Measurements from ENCODE around the gene DYRK1A. TPM values are rescaled to one million over a fixed set of nuclear protein-coding genes. Genes with fewer than 3 reads are reported as not detected.

The DYRK1A gene
- total RNA-seq, 5 donors from 2014 or later (not counting 1 experiment from before 2014, with no cell fraction given): 113 to 149 (median 115) TPM

DNA sequence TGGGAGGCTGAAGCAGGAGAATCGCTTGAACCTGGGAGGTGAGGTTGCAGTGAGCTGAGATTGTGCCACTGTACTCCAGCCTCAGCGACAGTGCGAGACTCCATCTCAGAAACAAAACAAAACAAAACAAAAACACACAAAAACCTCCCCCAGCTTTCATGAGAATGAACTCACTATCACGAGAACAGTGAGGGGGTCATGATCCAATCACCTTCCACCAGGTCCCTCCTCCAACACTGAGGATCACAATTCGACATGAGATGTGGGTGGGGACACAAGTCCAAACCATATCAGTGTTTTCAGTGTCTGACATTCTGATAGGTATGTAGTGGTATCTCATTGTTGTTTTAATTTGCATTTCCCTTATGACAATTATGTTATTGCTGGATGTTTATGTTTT is 31.5 kb upstream of the DYRK1A start:
- H3K9me3 ChIP-seq: no peaks in the 10 kb centered on the region
- H3K9me3 Mint-ChIP-seq: no peaks in the 10 kb centered on the region
- no peak overlapping the region for H3K4me3 ChIP-seq (ENCODE audit: control insufficient read depth in 1 of 2, extremely low read depth in 1 of 2, low read length in 1 of 2)
- no peak overlapping the region for H3K27ac ChIP-seq (ENCODE audit: low read length)
- H3K4me1 ChIP-seq (ENCODE audit: control insufficient read depth in 1 of 2, extremely low read depth in 1 of 2, insufficient read depth in 2 of 2, low read length in 2 of 2): no peaks in the 10 kb centered on the region
- DNase-seq (no peak), ATAC-seq (replicated peaks in 1 of 4) (no peak)
- no peak overlapping the region for H3K4me3 Mint-ChIP-seq
- H3K27me3 ChIP-seq (replicated peaks in 1 of 2; ENCODE audit: control insufficient read depth in 2 of 2, extremely low read depth in 1 of 2, insufficient read depth in 2 of 2, low read length in 1 of 2): no peaks in the 10 kb centered on the region
- no peak overlapping the region for H3K27ac Mint-ChIP-seq
- no peaks in the 10 kb centered on the region for H3K36me3 Mint-ChIP-seq
- peaks cover 0 to 2% of the 10 kb centered on the region in 2 donors for H3K27me3 Mint-ChIP-seq
- WGBS (ENCODE audit: insufficient coverage): no CpG with 5 or more reads among the region's 5 CpGs
- POLR2A ChIA-PET: no interaction called here
- H3K4me1 Mint-ChIP-seq: no peaks in the 10 kb centered on the region
- CTCF ChIA-PET: no interaction called here
- no peaks in the 10 kb centered on the region for H3K36me3 ChIP-seq (ENCODE audit: control insufficient read depth in 2 of 2, extremely low read depth in 1 of 2, insufficient read depth in 1 of 2, low read length in 1 of 2)

DNA sequence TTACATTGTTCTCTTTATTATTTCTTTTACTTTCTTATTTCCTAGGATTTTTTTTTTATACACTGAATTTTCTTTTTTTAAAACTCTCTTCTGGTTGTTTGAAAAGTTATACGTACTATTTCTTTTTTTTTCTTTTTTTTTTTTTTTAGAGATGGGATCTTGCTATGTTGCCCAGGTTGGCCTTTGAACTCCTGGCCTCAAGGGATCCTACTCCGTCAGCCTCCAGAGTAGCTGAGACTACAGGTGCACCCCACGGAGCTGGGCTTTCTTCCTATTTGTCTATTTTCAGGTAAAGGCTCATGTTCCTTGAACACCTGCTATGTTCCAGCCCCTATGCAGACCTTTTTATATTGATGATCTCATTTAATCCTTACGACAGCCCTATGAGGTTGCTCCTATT is 29.4 kb upstream of the DYRK1A start:
- peaks cover 1% of the 10 kb centered on the region for H3K36me3 Mint-ChIP-seq

DNA sequence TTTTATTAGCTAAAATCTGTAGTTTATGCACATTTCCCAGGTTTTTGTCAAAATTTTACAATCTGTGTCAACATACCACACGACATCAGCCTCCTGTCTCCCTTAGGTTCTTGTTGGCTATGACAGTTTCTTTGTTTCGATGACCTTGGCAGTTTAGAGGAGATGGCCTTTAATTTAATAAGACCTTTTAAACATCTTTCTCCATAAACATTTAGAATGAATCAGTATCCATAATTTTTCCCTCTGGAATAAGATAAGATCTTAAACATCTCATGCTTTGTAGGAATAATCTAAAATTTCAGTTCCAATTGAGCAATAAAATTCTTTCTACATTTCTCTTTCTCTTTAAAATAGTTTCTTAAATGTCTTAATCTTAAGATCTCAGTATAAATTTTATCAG is 28.7 kb upstream of the DYRK1A start:
- H3K27ac ChIP-seq (ENCODE audit: low read length): no peak overlapping the region
- H3K27ac Mint-ChIP-seq: no peak overlapping the region
- ChIA-PET CTCF (no interaction called here), POLR2A (no interaction called here)
- H3K36me3 ChIP-seq (ENCODE audit: control insufficient read depth in 2 of 2, extremely low read depth in 1 of 2, insufficient read depth in 1 of 2, low read length in 1 of 2): no peaks in the 10 kb centered on the region
- no peaks in the 10 kb centered on the region for H3K4me1 ChIP-seq (ENCODE audit: control insufficient read depth in 1 of 2, extremely low read depth in 1 of 2, insufficient read depth in 2 of 2, low read length in 2 of 2)
- H3K36me3 Mint-ChIP-seq: peaks cover 3% of the 10 kb centered on the region
- no peak overlapping the region for H3K4me3 Mint-ChIP-seq
- peaks cover 0 to 4% (median 0%) of the 10 kb centered on the region in 3 donors for H3K9me3 Mint-ChIP-seq
- H3K27me3 ChIP-seq (replicated peaks in 1 of 2; ENCODE audit: control insufficient read depth in 2 of 2, extremely low read depth in 1 of 2, insufficient read depth in 2 of 2, low read length in 1 of 2): no peaks in the 10 kb centered on the region
- ATAC-seq (replicated peaks in 1 of 4) (no peak), DNase-seq (no peak)
- peaks cover 0 to 3% of the 10 kb centered on the region in 2 donors for H3K27me3 Mint-ChIP-seq
- H3K4me1 Mint-ChIP-seq: no peaks in the 10 kb centered on the region
- H3K4me3 ChIP-seq (ENCODE audit: control insufficient read depth in 1 of 2, extremely low read depth in 1 of 2, low read length in 1 of 2): no peak overlapping the region
- no peaks in the 10 kb centered on the region for H3K9me3 ChIP-seq
- WGBS (ENCODE audit: insufficient coverage): no CpG with 5 or more reads among the region's 2 CpGs

More for the DNA sequence above, 29.4 kb upstream of the DYRK1A start:
- no peak for ATAC-seq (replicated peaks in 1 of 4)
- no CpG with 5 or more reads among the region's 4 CpGs for WGBS (ENCODE audit: insufficient coverage)
- H3K9me3 ChIP-seq: no peaks in the 10 kb centered on the region
- Mint-ChIP-seq H3K9me3 (peaks cover 0 to 1% (median 0%) of the 10 kb centered on the region in 3 donors), H3K27ac (no peak overlapping the region), H3K4me3 (no peak overlapping the region), H3K4me1 (no peaks in the 10 kb centered on the region), H3K27me3 (peaks cover 0 to 3% of the 10 kb centered on the region in 2 donors)
- POLR2A ChIA-PET: no interaction called here
- H3K27me3 ChIP-seq (replicated peaks in 1 of 2; ENCODE audit: control insufficient read depth in 2 of 2, extremely low read depth in 1 of 2, insufficient read depth in 2 of 2, low read length in 1 of 2): no peaks in the 10 kb centered on the region
- no peaks in the 10 kb centered on the region for H3K36me3 ChIP-seq (ENCODE audit: control insufficient read depth in 2 of 2, extremely low read depth in 1 of 2, insufficient read depth in 1 of 2, low read length in 1 of 2)
- H3K4me3 ChIP-seq (ENCODE audit: control insufficient read depth in 1 of 2, extremely low read depth in 1 of 2, low read length in 1 of 2): no peak overlapping the region
- H3K27ac ChIP-seq (ENCODE audit: low read length): no peak overlapping the region
- no peak for DNase-seq
- CTCF ChIA-PET: no interaction called here
- H3K4me1 ChIP-seq (ENCODE audit: control insufficient read depth in 1 of 2, extremely low read depth in 1 of 2, insufficient read depth in 2 of 2, low read length in 2 of 2): no peaks in the 10 kb centered on the region

DNA sequence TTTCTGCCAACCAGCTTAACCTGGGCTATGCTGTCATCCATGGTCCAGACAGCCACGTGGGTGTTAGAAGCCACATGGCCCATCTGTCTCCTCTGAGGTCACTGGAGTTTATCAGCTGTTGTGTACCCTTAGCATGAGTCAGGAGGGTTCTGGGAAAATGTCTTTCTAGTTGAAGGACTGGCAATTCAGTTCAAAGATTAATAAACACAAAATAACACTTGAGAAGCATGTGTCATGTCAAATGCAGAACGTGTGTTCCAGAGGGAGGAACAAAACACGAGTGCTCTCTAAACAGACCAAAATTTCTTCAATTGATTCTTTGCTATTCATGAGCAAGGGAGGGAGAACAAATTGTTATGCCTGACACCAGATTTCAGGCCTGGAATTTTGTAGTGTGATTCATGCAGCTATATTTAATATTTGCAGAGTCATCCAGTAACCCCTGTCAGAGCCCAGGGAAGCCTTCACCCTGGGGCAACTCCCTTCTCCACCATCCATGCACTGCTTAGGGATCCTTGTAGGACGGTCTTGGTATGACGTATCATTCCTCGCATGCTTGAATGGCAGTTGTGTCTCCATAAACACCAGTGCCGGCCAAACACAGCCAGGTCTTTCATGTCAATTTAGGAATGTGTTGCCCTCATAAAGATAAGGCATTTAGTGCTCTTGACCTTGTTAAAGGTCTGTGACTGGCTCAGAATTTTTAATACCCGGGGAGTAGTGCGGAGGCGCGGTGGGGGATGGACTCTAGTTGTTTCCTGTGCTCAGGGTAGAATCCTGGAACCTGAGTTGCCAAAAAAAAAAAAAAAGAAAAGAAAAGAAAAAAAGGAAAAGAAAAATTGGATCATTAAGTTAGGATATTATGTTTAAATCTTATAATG is 27.7 kb upstream of the DYRK1A start:
- Mint-ChIP-seq H3K36me3 (peaks cover 3% of the 10 kb centered on the region), H3K9me3 (peaks cover 0 to 4% (median 0%) of the 10 kb centered on the region in 3 donors), H3K4me3 (no peak overlapping the region), H3K27ac (no peak overlapping the region), H3K4me1 (no peaks in the 10 kb centered on the region), H3K27me3 (peaks cover 0 to 3% of the 10 kb centered on the region in 2 donors)
- no peak overlapping the region for H3K4me3 ChIP-seq (ENCODE audit: control insufficient read depth in 1 of 2, extremely low read depth in 1 of 2, low read length in 1 of 2)
- H3K4me1 ChIP-seq (ENCODE audit: control insufficient read depth in 1 of 2, extremely low read depth in 1 of 2, insufficient read depth in 2 of 2, low read length in 2 of 2): no peaks in the 10 kb centered on the region
- ATAC-seq (replicated peaks in 1 of 4): no peak
- no peak overlapping the region for H3K27ac ChIP-seq (ENCODE audit: low read length)
- CTCF ChIA-PET: interaction anchor here in 1 of 2 donors (0.7 kb wide), 1 partner anchor 115 kb away, joined by 7 read pairs; no protein-coding TSS in a partner anchor
- no peaks in the 10 kb centered on the region for H3K9me3 ChIP-seq
- WGBS (ENCODE audit: insufficient coverage): 92% methylated on average over 9 of the region's 11 CpGs
- no peak for DNase-seq
- H3K36me3 ChIP-seq (ENCODE audit: control insufficient read depth in 2 of 2, extremely low read depth in 1 of 2, insufficient read depth in 1 of 2, low read length in 1 of 2): no peaks in the 10 kb centered on the region
- H3K27me3 ChIP-seq (replicated peaks in 1 of 2; ENCODE audit: control insufficient read depth in 2 of 2, extremely low read depth in 1 of 2, insufficient read depth in 2 of 2, low read length in 1 of 2): no peaks in the 10 kb centered on the region
- POLR2A ChIA-PET: interaction anchor here (0.6 to 0.7 kb wide), 3 partner anchors 64 to 183 kb away, joined by 3 to 10 read pairs (median 6); no protein-coding TSS in a partner anchor

DNA sequence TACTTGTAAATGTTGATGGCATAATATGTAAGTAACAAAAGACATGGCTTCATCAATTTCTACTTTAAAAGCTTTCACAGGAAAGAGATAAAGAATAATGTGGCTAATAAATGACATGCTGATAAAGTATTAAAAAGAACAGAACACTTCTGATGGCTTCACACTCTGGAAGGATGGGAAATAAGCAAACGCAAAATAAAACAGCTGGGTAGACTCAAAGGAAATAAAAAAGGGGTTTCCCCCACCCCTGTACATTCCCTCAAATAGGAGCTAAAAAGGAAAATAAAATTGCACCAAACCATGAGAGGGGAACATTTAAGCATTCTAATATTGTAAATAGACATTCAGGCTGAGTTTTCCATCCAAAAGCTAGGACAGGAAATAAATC is 27.0 kb upstream of the DYRK1A start:
- H3K4me3 ChIP-seq (ENCODE audit: control insufficient read depth in 1 of 2, extremely low read depth in 1 of 2, low read length in 1 of 2): no peak overlapping the region
- no peaks in the 10 kb centered on the region for H3K36me3 ChIP-seq (ENCODE audit: control insufficient read depth in 2 of 2, extremely low read depth in 1 of 2, insufficient read depth in 1 of 2, low read length in 1 of 2)
- no peaks in the 10 kb centered on the region for H3K9me3 ChIP-seq
- Mint-ChIP-seq H3K9me3 (peaks cover 0 to 4% (median 0%) of the 10 kb centered on the region in 3 donors), H3K36me3 (peaks cover 3% of the 10 kb centered on the region), H3K4me1 (no peaks in the 10 kb centered on the region), H3K27ac (no peak overlapping the region), H3K27me3 (peaks cover 0 to 3% of the 10 kb centered on the region in 2 donors), H3K4me3 (no peak overlapping the region)
- WGBS (ENCODE audit: insufficient coverage): no CpG with 5 or more reads among the region's 1 CpG
- H3K27me3 ChIP-seq (replicated peaks in 1 of 2; ENCODE audit: control insufficient read depth in 2 of 2, extremely low read depth in 1 of 2, insufficient read depth in 2 of 2, low read length in 1 of 2): no peaks in the 10 kb centered on the region
- ChIA-PET POLR2A (interaction anchor here (0.7 kb wide), 2 partner anchors 65 to 182 kb away, joined by 6 to 10 read pairs; no protein-coding TSS in a partner anchor), CTCF (interaction anchor here (0.6 to 0.7 kb wide), 2 partner anchors 31 to 116 kb away, joined by 5 to 7 read pairs; no protein-coding TSS in a partner anchor)
- no peak overlapping the region for H3K27ac ChIP-seq (ENCODE audit: low read length)
- no peaks in the 10 kb centered on the region for H3K4me1 ChIP-seq (ENCODE audit: control insufficient read depth in 1 of 2, extremely low read depth in 1 of 2, insufficient read depth in 2 of 2, low read length in 2 of 2)
- DNase-seq (no peak), ATAC-seq (replicated peaks in 1 of 4) (no peak)

DNA sequence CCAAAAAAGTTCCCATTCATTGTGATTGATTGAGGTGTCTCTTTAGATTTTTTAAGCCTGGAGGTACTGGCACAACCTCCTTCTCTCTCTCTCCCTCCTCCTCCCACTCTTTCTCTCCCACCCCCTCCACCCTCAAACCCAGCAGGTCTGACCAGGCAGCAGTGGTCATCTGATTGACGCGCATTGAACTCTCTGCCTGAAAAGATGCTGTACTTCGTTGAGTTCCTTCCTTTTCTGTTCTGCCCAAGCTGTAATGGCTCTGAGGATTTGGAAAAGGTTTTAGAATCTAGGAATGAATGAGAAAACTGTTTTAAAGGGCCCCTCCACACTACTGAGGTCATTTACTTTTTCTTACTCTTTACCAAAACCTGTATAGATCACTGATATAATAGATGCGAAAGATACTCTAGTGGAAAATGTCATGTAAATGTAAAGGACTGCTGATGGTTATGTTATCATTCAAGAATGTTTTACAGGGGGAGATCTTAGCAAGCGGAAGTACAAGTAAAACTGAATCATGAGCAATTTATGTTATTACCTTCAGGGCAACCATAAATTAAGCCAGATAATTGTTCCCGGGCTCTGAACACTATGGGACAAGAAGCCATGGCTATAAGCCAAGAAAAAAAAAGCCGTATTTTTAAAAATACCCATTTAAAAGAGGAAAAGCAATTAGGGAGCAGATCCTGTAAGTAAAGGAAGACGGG is 25.2 kb upstream of the DYRK1A start:
- ChIA-PET POLR2A (no interaction called here), CTCF (interaction anchor here in 1 of 2 donors (0.6 kb wide), 1 partner anchor 50 kb away, joined by 7 read pairs; no protein-coding TSS in a partner anchor)
- no peaks in the 10 kb centered on the region for H3K27me3 ChIP-seq (replicated peaks in 1 of 2; ENCODE audit: control insufficient read depth in 2 of 2, extremely low read depth in 1 of 2, insufficient read depth in 2 of 2, low read length in 1 of 2)
- H3K9me3 ChIP-seq: no peaks in the 10 kb centered on the region
- H3K36me3 ChIP-seq (ENCODE audit: control insufficient read depth in 2 of 2, extremely low read depth in 1 of 2, insufficient read depth in 1 of 2, low read length in 1 of 2): no peaks in the 10 kb centered on the region
- no peak overlapping the region for H3K27ac ChIP-seq (ENCODE audit: low read length)
- H3K4me3 ChIP-seq (ENCODE audit: control insufficient read depth in 1 of 2, extremely low read depth in 1 of 2, low read length in 1 of 2): no peak overlapping the region
- Mint-ChIP-seq H3K36me3 (peaks cover 3% of the 10 kb centered on the region), H3K4me3 (no peak overlapping the region), H3K4me1 (no peaks in the 10 kb centered on the region), H3K27ac (no peak overlapping the region), H3K9me3 (peaks cover 0 to 4% (median 0%) of the 10 kb centered on the region in 3 donors), H3K27me3 (peaks cover 0 to 3% of the 10 kb centered on the region in 2 donors)
- WGBS (ENCODE audit: insufficient coverage): no CpG with 5 or more reads among the region's 8 CpGs
- no peak for ATAC-seq (replicated peaks in 1 of 4)
- H3K4me1 ChIP-seq (ENCODE audit: control insufficient read depth in 1 of 2, extremely low read depth in 1 of 2, insufficient read depth in 2 of 2, low read length in 2 of 2): no peaks in the 10 kb centered on the region
- DNase-seq: no peak
